ENCODE measurements around the gene SMCO4. TPM values are rescaled to one million over a fixed set of nuclear protein-coding genes. Genes with fewer than 3 reads are reported as not detected.

SMCO4 gene
- total RNA-seq, 1 experiment from 2014 or later = 4.9 TPM

DNA sequence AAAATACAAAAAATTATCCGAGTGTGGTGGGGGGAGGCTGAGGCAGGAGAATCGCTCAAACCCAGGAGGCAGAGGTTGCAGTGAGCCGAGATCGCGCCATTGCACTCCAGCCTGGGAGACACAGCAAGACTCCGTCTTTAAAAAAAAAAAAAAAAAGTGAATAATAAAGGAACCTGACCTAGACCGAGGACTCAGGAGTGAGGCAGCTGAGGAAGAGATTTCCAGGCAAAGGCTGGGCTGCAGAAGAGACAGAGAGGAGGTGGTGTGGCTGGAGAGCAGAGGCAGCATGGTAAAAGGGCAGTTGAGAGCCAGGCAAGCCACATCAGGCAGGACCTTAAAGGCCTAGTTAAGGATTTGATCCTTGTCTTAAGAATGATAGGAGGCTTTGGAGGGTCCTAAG, 28.4 kb upstream of the SMCO4 start:
- H3K27ac ChIP-seq = no peak overlapping the region
- DNase-seq = no peak
- H3K9me3 ChIP-seq (replicated peaks) = no peaks in the 10 kb centered on the region
- H3K36me3 ChIP-seq = no peaks in the 10 kb centered on the region
- no peaks in the 10 kb centered on the region for H3K27me3 ChIP-seq
- H3K4me1 ChIP-seq = 0 out of 2 replicates have a peak, but pooled peaks cover 5% of the 10 kb centered on the region
- no peak overlapping the region for H3K4me3 ChIP-seq

DNA sequence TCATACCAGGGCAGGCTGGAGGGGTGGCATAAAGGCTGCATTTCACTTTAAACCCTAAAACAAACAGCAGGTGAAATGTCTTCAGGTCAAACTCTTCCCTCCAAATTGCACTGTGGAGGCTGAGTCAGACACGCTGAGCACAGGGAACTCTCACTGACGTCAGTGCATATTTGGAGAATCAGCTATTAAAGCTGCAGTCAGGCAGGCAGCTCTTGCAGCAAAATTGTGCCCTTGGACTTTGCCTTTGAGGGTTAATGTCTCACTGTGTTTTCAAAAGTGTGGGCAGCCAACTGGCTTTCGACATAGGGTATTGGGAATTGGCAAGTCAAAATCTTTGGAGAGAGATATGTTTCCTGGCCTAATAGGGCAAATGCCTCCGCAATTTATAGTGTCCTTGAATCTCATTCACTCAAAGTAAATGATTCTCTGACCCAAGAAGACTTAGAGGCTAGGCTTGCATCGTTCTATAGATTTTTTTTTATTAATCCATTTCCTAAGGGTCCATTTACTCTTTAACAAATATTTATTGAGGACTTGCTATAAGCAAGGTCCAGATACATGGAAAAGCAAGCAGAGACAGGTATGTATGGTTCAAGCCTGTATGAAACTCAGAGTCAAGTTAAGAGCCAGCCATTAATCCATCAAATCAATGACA, 27.7 kb upstream of the SMCO4 start:
- no peaks in the 10 kb centered on the region for H3K9me3 ChIP-seq (replicated peaks)
- H3K36me3 ChIP-seq = no peaks in the 10 kb centered on the region
- H3K27me3 ChIP-seq = no peaks in the 10 kb centered on the region
- no peak overlapping the region for H3K4me3 ChIP-seq
- H3K4me1 ChIP-seq = 0 out of 2 replicates have a peak, but pooled peaks cover 5% of the 10 kb centered on the region
- H3K27ac ChIP-seq = no peak overlapping the region
- DNase-seq = peak in 1 of 2 experiments; percentile 16

DNA sequence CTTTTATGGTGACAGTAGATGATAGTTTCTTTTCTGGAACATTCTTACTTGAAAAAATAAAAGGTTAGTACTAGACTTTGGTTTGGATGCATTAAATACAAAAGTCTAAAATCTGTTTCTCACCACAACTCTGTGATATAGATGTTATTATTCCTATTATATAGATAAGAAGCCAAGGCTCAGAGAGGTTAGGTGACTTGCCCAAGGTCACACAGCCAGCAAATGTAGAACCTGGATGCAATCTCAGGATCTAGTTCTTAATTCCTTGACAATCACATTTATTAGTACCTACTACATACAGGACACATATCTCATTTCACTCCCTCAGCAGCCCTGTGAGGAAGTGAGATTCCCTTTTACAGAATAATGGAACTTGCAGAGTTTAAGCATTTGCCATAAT, 26.3 kb upstream of the SMCO4 start:
- Histone ChIP-seq H3K9me3 (replicated peaks) (no peaks in the 10 kb centered on the region), H3K27ac (no peak overlapping the region), H3K4me3 (no peak overlapping the region), H3K36me3 (no peaks in the 10 kb centered on the region), H3K4me1 (0 out of 2 replicates have a peak, but pooled peaks cover 5% of the 10 kb centered on the region), H3K27me3 (no peaks in the 10 kb centered on the region)
- no peak for DNase-seq

DNA sequence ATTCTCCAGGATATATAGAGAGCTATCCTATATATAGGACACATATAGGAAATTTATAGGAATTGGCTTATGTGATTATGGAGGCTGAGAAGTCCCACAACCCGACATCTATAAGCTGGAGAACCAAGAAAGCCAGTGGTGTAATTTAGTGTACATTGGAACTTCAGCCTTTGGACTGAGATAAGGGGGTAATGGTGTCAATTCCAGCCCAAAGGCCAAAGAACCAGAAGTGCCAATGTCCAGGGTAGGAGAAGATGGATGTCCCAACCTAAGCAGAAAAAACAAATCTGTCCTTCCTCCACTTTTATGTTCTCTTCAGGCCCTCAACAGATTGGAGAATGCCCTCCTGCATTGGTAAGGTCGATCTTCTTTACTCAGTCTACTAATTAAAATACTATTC, 25.5 kb upstream of the SMCO4 start:
- Histone ChIP-seq H3K36me3 (no peaks in the 10 kb centered on the region), H3K9me3 (replicated peaks) (no peaks in the 10 kb centered on the region), H3K27ac (no peak overlapping the region), H3K4me3 (no peak overlapping the region), H3K4me1 (0 out of 2 replicates have a peak, but pooled peaks cover 5% of the 10 kb centered on the region), H3K27me3 (no peaks in the 10 kb centered on the region)
- no peak for DNase-seq

DNA sequence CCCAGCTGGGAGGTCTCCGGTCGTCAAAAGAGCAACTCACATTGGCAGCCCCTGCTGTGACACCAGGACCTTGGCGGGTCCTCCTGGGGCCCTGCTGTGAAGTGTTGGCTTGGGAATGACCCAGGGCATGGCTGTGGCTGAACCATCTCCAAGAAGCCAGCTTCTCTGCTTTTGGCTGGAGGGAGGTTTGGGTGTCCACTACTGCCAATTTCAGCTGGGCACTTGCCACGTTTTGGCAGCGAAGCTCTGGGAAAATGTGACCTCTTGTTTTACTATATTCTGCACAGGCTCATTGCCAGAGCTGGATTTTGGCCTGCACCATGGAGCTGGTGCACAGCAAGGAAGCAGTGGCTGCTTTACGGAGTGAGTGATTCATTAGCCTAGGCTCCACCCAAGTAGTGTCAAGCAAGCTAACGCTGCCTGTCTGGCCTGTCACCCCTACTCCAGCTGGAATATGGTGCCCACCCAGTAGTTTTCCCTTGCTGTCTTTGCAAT, 24.3 kb upstream of the SMCO4 start:
- Histone ChIP-seq H3K36me3 (no peaks in the 10 kb centered on the region), H3K4me3 (no peak overlapping the region), H3K27ac (no peak overlapping the region), H3K27me3 (no peaks in the 10 kb centered on the region), H3K9me3 (replicated peaks) (no peaks in the 10 kb centered on the region), H3K4me1 (0 out of 2 replicates have a peak, but pooled peaks cover 5% of the 10 kb centered on the region)
- no peak for DNase-seq

DNA sequence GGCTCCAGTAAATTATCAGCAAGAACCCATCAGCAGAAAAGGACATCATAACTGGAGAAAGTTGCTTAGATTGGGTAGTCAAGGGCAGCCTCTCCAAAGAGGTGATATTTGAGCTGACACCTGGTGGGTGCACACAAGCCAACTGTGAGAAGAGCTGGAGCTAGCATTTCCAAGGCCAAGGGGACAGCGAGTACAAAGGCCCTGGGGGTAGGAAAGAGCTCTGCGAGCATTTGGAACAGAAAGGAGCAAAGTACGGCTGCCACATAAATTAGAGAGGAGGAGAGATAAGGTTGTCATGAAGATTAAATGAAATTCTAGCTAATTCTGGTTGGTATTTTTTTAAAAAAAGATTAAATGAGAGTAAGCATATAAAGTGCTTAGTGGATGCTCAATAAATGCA, 21.7 kb upstream of the SMCO4 start:
- H3K9me3 ChIP-seq (replicated peaks) = no peaks in the 10 kb centered on the region
- H3K27me3 ChIP-seq = no peaks in the 10 kb centered on the region
- DNase-seq = no peak
- no peak overlapping the region for H3K4me3 ChIP-seq
- H3K36me3 ChIP-seq = no peaks in the 10 kb centered on the region
- H3K4me1 ChIP-seq = no peaks in the 10 kb centered on the region
- no peak overlapping the region for H3K27ac ChIP-seq

DNA sequence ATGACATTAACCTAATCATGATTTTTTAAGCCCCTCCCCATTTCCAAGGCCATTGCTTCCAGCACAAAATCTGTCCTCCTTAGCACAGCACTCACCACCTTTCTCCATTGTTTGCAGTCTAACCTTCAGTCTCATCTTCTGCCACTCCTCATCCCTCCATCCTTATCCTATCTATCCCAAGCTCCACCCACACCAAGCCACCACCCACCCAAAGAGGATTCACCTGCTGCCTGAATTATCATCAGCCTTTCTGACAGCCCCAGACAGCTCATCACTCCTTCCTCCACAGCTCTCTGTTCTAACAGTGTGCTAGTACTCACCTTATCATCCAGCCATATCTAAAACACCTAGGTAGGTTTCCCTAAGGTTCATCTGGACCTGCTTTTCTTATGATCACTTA, 20.7 kb upstream of the SMCO4 start:
- Histone ChIP-seq H3K4me3 (no peak overlapping the region), H3K27me3 (no peaks in the 10 kb centered on the region), H3K4me1 (no peaks in the 10 kb centered on the region), H3K9me3 (replicated peaks) (no peaks in the 10 kb centered on the region), H3K36me3 (no peaks in the 10 kb centered on the region), H3K27ac (no peak overlapping the region)
- no peak for DNase-seq

DNA sequence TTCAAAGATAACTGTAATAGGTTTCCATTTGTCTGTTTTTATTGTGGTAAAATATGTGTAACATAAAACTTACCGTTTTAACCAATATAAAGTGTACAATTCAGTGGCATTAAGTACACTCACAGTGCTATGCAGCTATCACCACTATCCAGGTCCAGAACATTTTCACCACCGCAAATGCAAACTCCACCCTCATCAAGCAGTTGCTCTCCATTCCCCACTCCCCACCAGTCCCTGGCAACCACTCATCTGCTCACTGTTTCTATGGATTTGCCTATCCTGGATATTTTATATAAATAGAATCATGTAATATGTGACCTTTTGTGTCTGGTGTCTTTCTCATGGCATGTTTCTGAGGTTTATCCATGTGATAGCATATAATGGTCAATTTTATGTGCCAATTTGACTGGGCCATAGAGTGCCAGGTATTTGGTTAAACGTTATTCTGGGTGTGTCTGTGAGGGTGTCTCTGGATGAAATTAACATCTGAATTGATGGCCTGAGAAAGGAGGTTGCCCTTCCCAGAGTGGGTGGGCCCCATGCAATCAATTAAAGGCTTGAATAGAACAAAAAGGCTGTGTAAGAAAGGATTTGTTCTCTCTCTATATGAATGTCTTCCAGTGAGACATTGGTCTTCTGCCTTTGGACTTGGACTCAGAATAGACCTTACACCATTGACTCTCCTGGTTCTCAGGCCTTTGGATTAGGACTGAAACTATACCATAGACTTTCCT, 17.2 kb upstream of the SMCO4 start:
- H3K4me3 ChIP-seq = no peak overlapping the region
- no peaks in the 10 kb centered on the region for H3K4me1 ChIP-seq
- DNase-seq = no peak
- H3K9me3 ChIP-seq (replicated peaks) = no peaks in the 10 kb centered on the region
- H3K36me3 ChIP-seq = no peaks in the 10 kb centered on the region
- H3K27ac ChIP-seq = no peak overlapping the region
- H3K27me3 ChIP-seq = no peaks in the 10 kb centered on the region

DNA sequence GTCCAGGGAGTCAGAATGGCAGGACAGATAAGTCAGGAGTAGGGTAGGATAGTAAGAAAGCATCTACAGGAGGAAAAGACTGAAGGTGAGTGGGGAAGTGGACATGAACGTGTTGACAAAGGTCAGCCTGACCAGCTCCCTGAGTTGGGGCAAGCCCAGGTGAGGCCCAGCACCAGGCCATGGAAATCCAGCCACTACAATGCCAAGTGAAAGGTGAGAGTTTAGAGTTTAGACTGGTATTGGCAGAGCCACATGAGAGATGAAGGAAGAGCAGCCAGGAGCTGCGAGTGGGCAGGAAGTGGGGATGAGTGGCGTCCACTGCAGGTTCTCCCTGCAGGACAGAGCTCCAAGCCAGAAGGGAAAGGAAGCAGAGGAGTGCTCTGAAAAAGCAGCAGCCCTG, 16.5 kb upstream of the SMCO4 start:
- DNase-seq = no peak
- Histone ChIP-seq H3K27me3 (no peaks in the 10 kb centered on the region), H3K4me1 (no peaks in the 10 kb centered on the region), H3K27ac (no peak overlapping the region), H3K4me3 (no peak overlapping the region), H3K36me3 (no peaks in the 10 kb centered on the region), H3K9me3 (replicated peaks) (no peaks in the 10 kb centered on the region)

DNA sequence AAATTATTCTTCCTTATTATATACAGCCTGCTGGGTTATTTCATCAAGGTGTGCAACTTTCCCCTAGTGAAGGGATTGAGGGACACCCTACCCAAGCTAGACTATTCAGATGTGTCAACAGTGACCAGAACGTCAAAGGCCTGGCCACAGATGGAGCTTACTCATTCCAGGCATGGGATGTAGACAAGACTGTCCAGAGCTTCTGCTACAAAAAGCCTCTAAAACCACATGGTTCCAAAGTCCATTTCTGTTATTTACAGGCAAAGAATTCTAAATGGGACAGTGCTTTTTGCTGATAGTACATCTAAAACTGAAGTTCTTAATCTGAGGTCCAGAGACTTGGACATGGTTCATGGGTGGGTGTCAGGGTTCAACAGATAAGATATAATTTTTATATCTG, 9.7 kb upstream of the SMCO4 start:
- Histone ChIP-seq H3K27ac (no peak overlapping the region), H3K4me1 (no peaks in the 10 kb centered on the region), H3K9me3 (replicated peaks) (no peaks in the 10 kb centered on the region), H3K36me3 (no peaks in the 10 kb centered on the region), H3K4me3 (no peak overlapping the region), H3K27me3 (no peaks in the 10 kb centered on the region)
- DNase-seq = no peak

DNA sequence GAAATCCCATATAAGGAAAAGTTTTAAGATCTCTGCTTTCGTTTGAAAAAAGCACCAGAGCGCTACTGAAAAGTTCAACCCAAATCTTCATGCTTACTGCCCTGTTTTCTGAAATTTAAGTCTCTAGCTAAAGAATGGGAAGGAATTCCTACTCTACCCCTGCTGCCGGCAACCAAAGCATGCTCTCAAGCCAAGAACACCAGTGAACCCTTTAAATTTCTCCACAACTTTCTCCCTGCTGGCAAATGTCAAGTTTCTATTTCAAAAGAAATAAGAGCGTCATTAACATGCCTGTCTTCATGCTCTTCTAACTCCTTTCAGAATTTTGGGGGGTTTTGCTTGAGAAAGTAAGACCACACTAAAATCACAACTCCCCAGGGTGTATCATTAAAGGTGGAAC, 6.8 kb upstream of the SMCO4 start:
- Histone ChIP-seq H3K27me3 (no peaks in the 10 kb centered on the region), H3K4me1 (no peaks in the 10 kb centered on the region), H3K4me3 (no peak overlapping the region), H3K36me3 (no peaks in the 10 kb centered on the region), H3K27ac (no peak overlapping the region), H3K9me3 (replicated peaks) (no peaks in the 10 kb centered on the region)
- DNase-seq = no peak

DNA sequence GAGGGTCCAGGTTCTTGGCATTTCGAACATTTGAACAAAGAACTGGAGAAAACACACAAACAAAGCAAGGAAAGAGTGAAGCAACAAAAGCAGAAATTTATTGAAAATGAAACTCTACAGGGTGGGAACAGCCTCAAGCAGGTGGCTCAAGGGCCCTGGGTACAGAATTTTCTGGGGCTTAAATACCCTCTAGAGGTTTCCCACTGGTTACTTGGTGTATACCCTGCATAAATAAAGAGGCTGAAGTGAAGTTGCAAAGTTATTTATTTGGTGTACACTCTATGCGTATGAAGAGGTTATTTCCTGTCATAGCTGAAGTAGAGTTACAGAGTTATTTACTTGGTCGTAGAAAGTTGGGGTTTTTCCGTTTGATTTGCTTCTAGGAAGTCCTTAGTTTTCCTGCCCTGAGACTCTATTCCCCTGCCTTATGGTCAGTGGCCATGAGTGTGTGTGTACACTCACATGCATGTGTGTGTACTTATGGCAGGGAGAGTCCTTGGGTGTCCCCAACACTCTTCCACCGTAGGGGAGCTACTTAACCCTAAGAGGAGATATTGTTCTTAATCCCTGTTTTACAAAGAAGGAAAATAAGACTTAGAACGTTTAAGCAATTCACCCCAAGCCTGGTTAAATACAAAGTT, 5.6 kb upstream of the SMCO4 start:
- H3K27ac ChIP-seq = no peak overlapping the region

DNA sequence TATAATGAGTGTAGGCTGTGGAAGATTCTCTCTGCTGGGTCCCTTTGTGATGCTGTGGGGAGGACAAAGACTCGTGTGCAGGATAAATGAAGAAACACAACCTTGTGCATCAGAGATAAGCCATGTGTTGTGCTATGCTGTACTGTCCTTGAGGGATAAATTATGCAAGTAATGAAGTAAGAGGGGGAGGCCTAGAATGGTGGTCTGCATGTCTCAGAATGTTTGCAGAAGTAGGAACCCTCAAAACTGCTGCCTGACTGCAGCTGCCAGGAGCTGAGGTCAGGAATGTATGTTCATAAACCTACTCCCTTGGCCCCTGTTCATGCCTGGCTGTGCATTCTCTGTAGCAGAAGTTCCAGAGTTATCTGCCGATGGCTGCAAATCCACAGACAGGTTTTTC, 4.6 kb upstream of the SMCO4 start:
- DNase-seq = no peak

More for the DNA sequence above, 5.6 kb upstream of the SMCO4 start:
- Histone ChIP-seq H3K9me3 (replicated peaks) (no peaks in the 10 kb centered on the region), H3K36me3 (no peaks in the 10 kb centered on the region), H3K4me1 (no peaks in the 10 kb centered on the region), H3K27me3 (no peaks in the 10 kb centered on the region), H3K4me3 (no peak overlapping the region)
- no peak for DNase-seq

DNA sequence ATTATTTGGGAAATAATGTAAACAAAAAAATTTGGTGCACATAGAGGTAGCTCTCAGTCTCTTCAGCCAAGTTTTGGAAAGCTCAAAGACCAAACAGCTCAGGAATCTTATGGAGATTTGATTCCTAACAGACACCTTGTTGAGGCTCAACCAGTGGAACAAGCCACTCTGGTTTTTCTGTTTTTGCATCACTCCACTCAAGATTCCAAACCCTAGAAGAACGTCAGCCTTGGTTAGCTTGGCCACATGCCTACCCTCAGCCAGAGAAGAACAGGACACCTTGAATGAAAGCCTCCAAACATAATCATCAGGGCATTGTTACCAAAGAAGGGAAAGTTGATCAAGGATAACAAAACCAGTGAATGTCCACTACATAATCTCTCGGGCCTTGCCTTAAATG, 3.8 kb upstream of the SMCO4 start:
- no peaks in the 10 kb centered on the region for H3K9me3 ChIP-seq (replicated peaks)
- H3K36me3 ChIP-seq = no peaks in the 10 kb centered on the region
- H3K27me3 ChIP-seq = no peaks in the 10 kb centered on the region
- H3K4me1 ChIP-seq = no peaks in the 10 kb centered on the region
- H3K4me3 ChIP-seq = no peak overlapping the region
- no peak overlapping the region for H3K27ac ChIP-seq
- DNase-seq = no peak

More for the DNA sequence above, 4.6 kb upstream of the SMCO4 start:
- no peaks in the 10 kb centered on the region for H3K27me3 ChIP-seq
- H3K4me1 ChIP-seq = no peaks in the 10 kb centered on the region
- no peak overlapping the region for H3K27ac ChIP-seq
- H3K4me3 ChIP-seq = no peak overlapping the region
- H3K36me3 ChIP-seq = no peaks in the 10 kb centered on the region
- H3K9me3 ChIP-seq (replicated peaks) = no peaks in the 10 kb centered on the region

DNA sequence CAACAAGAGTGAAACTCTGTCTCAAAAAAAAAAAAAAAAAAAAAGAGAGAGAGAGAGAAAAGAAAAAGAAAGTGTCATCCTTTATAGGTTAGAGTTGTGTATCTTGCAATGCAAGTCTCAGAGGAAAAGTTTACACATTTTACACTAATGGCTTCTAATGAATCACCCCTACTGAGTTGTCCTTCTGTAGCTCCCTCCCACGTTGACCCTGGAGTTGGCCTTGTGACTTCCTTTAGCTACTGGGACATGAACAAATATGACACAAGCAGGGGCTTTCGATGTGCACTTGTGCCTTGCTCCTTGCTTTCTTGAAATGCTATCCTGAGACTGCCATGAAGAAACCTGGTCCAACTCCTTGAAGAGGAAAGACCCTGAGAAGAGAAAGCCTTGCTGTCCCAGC, 2.4 kb upstream of the SMCO4 start:
- Histone ChIP-seq H3K4me1 (no peaks in the 10 kb centered on the region), H3K36me3 (no peaks in the 10 kb centered on the region), H3K4me3 (no peak overlapping the region), H3K27me3 (no peaks in the 10 kb centered on the region), H3K27ac (no peak overlapping the region), H3K9me3 (replicated peaks) (no peaks in the 10 kb centered on the region)
- DNase-seq = no peak
